ENCODE results near the gene MRPL9.
"Not testable (repeated sequence)": the region's sequence is repeated elsewhere in the genome, so short reads cannot be mapped to it uniquely, and the experiment has no call there.

The MRPL9 gene

DNA sequence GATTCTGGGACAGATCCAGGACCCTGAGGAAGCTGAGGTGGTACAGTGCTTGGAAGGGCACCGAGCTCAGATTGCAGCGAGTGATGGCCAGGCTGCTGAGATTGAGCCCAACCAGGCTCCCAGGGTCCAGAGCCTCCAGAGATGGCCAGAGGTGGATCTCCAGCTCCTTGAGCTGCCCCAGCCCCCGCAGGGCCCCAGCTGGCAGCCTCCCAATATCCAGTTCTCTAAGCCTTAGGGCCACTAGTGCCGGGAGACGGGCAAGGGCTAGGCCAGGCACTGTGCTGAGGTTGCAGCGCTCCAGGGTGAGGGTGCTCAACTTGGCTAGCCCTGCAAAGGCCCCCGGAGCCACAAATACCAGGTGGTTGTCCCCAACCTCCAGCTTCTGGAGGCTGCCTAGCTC lies 38.5 kb upstream of the MRPL9 start:
- Histone ChIP-seq H3K9ac (ENCODE audit: low read length) (no peak overlapping the region), H3K27me3 (ENCODE audit: control insufficient read depth, insufficient read depth, low read length) (no peaks in the 10 kb centered on the region), H3K36me3 (ENCODE audit: control insufficient read depth, insufficient read depth, low read length) (no peaks in the 10 kb centered on the region), H3K9me3 (ENCODE audit: control insufficient read depth, low read length) (no peaks in the 10 kb centered on the region), H3K4me3 (ENCODE audit: low read length) (no peak overlapping the region), H3K4me1 (ENCODE audit: control insufficient read depth, insufficient read depth, low read length) (no peaks in the 10 kb centered on the region)

DNA sequence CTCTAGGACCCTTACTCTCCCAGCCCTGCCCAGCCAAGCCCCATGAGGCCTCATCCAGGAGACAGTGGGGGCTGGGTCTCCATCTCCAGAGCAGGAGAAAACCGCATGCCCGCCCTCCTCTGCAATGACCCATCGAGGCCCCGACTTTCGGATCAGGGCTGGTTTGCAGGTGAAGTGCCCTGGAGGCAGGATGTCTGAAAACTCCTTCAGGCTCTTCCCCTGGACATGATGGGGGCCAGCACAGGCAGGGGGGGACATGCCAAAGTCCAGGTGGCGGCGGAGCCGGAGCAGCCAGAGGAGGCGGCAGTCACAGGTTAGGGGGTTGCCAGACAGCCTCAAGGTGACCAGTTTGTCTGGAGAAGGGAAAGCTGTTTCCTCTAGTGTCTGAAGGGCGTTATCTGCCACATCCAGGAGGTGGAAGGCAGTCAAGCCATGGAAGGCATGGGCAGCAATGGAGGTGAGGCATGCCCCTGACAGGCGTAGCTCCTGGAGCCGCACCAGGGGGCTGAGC lies 38.1 kb upstream of the MRPL9 start:
- no peaks in the 10 kb centered on the region for H3K27me3 ChIP-seq (ENCODE audit: control insufficient read depth, insufficient read depth, low read length)
- H3K4me3 ChIP-seq (ENCODE audit: low read length) = no peak overlapping the region
- H3K4me1 ChIP-seq (ENCODE audit: control insufficient read depth, insufficient read depth, low read length) = no peaks in the 10 kb centered on the region
- no peaks in the 10 kb centered on the region for H3K9me3 ChIP-seq (ENCODE audit: control insufficient read depth, low read length)
- H3K9ac ChIP-seq (ENCODE audit: low read length) = no peak overlapping the region
- no peaks in the 10 kb centered on the region for H3K36me3 ChIP-seq (ENCODE audit: control insufficient read depth, insufficient read depth, low read length)

DNA sequence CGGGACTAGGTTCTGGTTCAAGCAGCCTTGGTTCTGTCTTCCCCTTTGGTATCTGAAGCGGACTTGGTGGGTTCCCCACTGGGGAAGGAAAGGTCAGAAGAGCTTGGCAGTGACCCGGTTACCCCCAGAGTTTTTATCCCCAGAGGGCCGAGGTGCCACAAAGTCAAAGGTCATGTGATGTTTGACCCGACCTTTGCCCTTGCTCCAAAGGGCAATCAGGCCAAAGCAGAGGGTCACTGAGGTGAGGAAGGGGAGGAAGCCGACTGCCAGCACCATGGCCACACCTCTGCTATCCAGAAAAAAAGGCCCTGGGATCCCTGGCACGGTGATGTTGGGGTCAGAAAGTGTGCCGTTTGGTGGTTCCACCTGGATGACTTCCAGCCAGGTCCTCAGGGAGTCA lies 37.5 kb upstream of the MRPL9 start:
- H3K4me3 ChIP-seq (ENCODE audit: low read length) = no peak overlapping the region
- H3K27me3 ChIP-seq (ENCODE audit: control insufficient read depth, insufficient read depth, low read length) = no peaks in the 10 kb centered on the region
- H3K9me3 ChIP-seq (ENCODE audit: control insufficient read depth, low read length) = no peaks in the 10 kb centered on the region
- no peak overlapping the region for H3K9ac ChIP-seq (ENCODE audit: low read length)
- no peaks in the 10 kb centered on the region for H3K36me3 ChIP-seq (ENCODE audit: control insufficient read depth, insufficient read depth, low read length)
- H3K4me1 ChIP-seq (ENCODE audit: control insufficient read depth, insufficient read depth, low read length) = no peaks in the 10 kb centered on the region

DNA sequence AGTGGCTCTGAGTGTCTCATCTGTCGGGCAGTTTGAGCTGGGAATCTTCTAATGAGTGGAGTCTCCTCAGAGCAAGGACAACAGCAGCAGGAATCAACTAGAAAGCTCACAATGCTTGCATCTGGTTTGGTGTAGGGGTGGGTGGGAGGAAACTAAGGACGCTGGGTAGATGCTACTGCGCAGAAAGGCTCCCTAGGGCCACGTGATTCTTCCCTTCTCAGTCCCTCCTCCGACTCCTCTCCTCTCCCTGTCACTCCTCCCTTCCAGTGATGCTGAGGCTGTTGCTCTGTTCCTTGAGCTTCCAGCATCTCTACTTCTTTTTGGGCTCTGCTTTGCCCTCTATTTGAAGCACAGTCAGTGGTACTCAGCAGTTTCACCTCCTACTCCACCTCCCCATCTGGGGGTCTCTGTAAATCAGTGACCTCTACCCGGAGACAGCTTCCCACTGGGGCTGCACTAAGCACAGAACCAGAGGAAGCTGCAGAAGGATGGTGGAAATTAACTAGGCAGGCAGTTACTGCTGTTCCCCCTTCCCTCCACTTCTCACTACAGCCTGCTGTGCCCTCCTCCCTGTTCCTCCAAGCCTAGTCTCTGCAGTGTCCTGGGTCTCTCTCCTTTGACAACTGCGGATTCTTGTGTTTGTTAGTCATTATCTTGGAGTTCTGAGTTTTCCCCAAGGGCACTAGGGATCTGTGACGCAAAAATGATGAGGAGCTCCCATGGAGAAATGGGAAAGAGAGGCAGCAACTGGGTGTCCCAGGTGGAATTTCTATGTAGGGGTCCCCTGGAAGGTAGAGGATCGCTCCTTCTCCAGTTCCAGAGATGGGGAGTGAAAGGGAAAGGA lies 36.1 kb upstream of the MRPL9 start:
- Histone ChIP-seq H3K4me3 (ENCODE audit: low read length) (no peak overlapping the region), H3K27me3 (ENCODE audit: control insufficient read depth, insufficient read depth, low read length) (no peaks in the 10 kb centered on the region), H3K36me3 (ENCODE audit: control insufficient read depth, insufficient read depth, low read length) (no peaks in the 10 kb centered on the region), H3K9ac (ENCODE audit: low read length) (no peak overlapping the region), H3K9me3 (ENCODE audit: control insufficient read depth, low read length) (no peaks in the 10 kb centered on the region), H3K4me1 (ENCODE audit: control insufficient read depth, insufficient read depth, low read length) (no peaks in the 10 kb centered on the region)

DNA sequence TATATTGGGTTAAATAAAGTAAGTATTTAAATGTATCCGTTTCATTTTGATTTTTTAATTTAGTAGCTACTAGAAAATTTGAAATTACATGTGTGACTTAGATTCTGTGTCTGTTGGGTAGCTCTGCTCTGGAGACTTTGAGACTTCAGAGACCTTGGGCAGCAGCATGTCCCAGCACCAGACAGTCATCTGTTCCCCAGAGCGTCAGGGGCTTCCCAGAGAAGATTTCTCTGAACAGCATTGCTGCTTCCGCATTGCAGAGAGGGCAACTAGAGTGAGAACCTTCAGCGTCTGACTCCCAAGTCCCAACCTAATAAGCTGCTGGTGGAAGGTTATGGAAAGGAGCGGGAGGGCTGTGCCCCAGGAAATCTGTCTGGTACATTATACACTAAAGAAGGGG lies 35.3 kb upstream of the MRPL9 start:
- H3K27me3 ChIP-seq (ENCODE audit: control insufficient read depth, insufficient read depth, low read length) = no peaks in the 10 kb centered on the region
- H3K9ac ChIP-seq (ENCODE audit: low read length) = no peak overlapping the region

DNA sequence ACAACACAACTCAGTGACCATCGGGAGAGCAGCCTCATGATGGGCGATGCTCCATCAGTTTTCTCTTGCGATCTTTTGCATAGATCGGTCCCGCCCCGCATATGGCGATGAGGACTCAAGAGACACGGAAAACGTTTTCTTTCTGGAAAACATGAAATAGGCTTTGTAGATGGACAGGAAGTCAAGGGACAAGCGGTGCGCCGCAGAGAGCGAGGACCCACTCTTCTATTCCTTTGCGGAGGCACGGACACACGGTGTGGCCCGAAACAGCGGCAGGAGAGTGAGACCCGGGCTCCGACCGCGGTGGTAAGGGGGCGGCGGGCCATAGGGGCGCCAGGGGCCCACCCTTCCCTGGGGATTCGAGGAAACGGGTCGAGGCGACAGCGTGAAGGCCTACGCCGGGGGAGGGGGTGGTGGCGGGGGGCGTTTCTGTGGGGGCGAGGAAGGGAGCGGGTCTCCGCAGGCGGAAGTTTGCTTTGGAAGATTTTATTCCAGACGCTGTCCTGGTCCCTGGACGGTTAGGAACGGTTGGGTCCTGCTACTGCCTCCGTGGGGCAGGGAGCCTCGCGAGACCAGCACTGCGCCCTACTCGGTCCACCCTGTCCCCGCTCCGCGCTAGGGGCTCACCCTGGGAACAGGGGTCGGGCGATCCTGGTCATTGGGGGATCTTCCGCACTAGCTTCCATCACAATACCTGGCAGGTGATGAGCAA lies 27.8 kb upstream of the MRPL9 start:
- Histone ChIP-seq H3K4me3 (ENCODE audit: low read length) (peak overlapping the region; percentile 81), H3K36me3 (ENCODE audit: control insufficient read depth, insufficient read depth, low read length) (no peaks in the 10 kb centered on the region), H3K27me3 (ENCODE audit: control insufficient read depth, insufficient read depth, low read length) (no peaks in the 10 kb centered on the region), H3K4me1 (ENCODE audit: control insufficient read depth, insufficient read depth, low read length) (no peaks in the 10 kb centered on the region), H3K9ac (ENCODE audit: low read length) (peak overlapping the region; percentile 65), H3K9me3 (ENCODE audit: control insufficient read depth, low read length) (no peaks in the 10 kb centered on the region)

More for the DNA sequence above, 35.3 kb upstream of the MRPL9 start:
- Histone ChIP-seq H3K4me1 (ENCODE audit: control insufficient read depth, insufficient read depth, low read length) (no peaks in the 10 kb centered on the region), H3K4me3 (ENCODE audit: low read length) (no peak overlapping the region), H3K9me3 (ENCODE audit: control insufficient read depth, low read length) (no peaks in the 10 kb centered on the region), H3K36me3 (ENCODE audit: control insufficient read depth, insufficient read depth, low read length) (no peaks in the 10 kb centered on the region)

DNA sequence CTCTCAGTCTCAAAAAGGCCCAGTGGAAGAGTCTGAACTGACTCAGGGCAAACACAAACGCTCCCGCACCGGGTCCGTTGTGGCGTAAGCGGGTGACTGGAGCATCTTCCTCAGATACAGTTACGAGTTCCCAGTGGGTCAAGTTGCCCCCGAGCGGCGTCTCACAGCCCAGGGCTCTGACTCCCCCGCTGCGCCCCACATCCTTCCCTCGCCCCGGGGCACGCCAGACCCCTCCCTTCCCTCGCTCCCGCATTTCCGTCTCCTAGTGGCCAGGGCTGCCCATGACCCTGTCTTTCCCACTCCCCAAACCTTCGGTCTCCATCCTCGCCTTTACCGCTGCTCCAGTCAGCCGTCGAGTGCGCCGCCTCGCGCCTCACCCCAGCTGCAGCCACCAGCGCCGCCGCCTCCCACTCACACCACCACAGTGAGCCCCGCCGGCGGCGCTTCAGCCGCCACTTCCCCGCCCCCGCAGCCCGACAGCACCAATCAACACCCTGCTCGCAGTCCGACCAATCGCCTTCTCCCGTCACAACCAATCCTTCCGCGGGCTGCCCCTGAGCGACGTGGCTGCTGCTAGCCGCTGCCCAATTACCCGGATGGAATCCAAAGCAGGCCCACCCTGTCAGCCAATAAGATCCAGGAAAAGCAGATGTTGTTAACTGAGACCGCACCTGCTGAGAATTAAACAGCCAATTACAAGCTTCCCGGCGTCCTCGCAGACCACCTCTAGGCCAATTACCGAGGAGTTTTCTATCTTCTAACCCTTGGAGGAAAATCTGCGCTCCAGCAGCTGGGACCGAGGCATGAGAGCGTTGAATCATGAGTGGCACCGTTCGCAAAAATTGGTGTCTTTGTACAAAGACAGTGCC lies 27.0 kb upstream of the MRPL9 start, which contains the start of gene TDRKH:
Gene TDRKH, minus strand, starts transcription at position 430 of the 869 bp plus-strand sequence. CDS start 7,478 bp downstream, outside the sequence.
- Histone ChIP-seq H3K9me3 (ENCODE audit: control insufficient read depth, low read length) (no peaks in the 10 kb centered on the region), H3K9ac (ENCODE audit: low read length) (peak within 1 kb of the TSS; percentile 65), H3K27me3 (ENCODE audit: control insufficient read depth, insufficient read depth, low read length) (no peaks in the 10 kb centered on the region), H3K36me3 (ENCODE audit: control insufficient read depth, insufficient read depth, low read length) (no peaks in the 10 kb centered on the region), H3K4me1 (ENCODE audit: control insufficient read depth, insufficient read depth, low read length) (no peaks in the 10 kb centered on the region), H3K4me3 (ENCODE audit: low read length) (peak within 1 kb of the TSS; percentile 81)

DNA sequence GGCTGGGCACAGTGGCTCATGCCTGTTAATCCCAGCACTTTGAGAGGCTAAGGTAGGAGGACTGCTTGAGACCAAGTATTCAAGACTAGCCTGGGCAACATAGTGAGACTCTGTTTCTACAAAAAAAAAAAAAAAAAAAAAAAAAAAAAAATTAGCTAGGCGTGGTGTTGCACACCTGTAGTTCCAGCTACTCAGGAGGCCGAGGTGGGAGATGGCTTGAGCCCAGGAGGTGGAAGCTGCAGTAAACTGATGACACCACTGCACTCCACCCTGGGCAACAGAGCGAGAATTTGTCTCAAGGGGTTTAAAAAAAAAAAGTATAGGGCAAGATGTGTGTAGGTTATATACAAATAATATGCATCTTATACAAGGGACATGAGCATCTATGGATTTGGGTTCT lies 24.4 kb upstream of the MRPL9 start:
- Histone ChIP-seq H3K4me3 (ENCODE audit: low read length) (no peak overlapping the region), H3K4me1 (ENCODE audit: control insufficient read depth, insufficient read depth, low read length) (no peaks in the 10 kb centered on the region), H3K9me3 (ENCODE audit: control insufficient read depth, low read length) (no peaks in the 10 kb centered on the region), H3K9ac (ENCODE audit: low read length) (no peak overlapping the region), H3K36me3 (ENCODE audit: control insufficient read depth, insufficient read depth, low read length) (no peaks in the 10 kb centered on the region), H3K27me3 (ENCODE audit: control insufficient read depth, insufficient read depth, low read length) (no peaks in the 10 kb centered on the region)

DNA sequence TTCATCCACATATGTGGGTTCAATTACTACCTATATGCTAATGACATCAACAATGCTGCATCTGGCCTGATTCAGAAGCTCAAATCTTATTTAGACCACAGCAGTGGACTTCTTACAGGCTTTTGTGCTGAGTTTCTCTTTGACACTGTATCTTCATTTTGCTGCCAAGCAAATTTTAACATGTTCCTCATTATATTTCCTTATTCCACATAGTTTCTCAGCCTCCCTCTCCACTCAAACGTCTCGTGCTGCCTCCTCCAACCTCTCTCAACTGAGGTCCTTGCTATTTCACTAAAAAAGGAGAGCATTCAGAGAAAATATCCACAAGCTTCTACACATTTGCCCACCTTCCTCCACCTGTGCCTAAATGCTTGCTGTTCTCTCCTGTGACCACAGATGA lies 20.5 kb upstream of the MRPL9 start:
- Histone ChIP-seq H3K4me3 (ENCODE audit: low read length) (no peak overlapping the region), H3K4me1 (ENCODE audit: control insufficient read depth, insufficient read depth, low read length) (no peaks in the 10 kb centered on the region), H3K36me3 (ENCODE audit: control insufficient read depth, insufficient read depth, low read length) (no peaks in the 10 kb centered on the region), H3K9me3 (ENCODE audit: control insufficient read depth, low read length) (no peaks in the 10 kb centered on the region), H3K27me3 (ENCODE audit: control insufficient read depth, insufficient read depth, low read length) (no peaks in the 10 kb centered on the region), H3K9ac (ENCODE audit: low read length) (no peak overlapping the region)

DNA sequence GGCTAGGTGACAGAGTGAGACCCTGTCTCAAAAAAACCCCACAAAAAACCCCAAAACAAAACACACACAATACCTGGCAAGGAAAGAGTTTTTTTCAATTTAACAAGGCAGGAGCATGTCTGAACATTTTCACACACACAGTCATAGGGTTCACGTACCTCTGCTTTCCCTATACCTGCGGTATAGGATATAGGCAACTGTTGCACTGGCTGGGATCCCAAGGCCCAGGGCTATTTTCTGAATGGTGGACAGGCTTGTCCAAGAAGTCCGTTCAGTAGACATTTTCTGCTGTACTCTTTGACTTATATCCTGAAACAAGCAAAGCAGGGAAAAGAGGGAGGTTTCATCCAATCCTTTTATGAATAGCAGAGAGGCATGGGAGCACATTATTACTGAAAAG lies 19.4 kb upstream of the MRPL9 start:
- Histone ChIP-seq H3K4me1 (ENCODE audit: control insufficient read depth, insufficient read depth, low read length) (no peaks in the 10 kb centered on the region), H3K9me3 (ENCODE audit: control insufficient read depth, low read length) (no peaks in the 10 kb centered on the region), H3K27me3 (ENCODE audit: control insufficient read depth, insufficient read depth, low read length) (no peaks in the 10 kb centered on the region), H3K9ac (ENCODE audit: low read length) (no peak overlapping the region), H3K36me3 (ENCODE audit: control insufficient read depth, insufficient read depth, low read length) (no peaks in the 10 kb centered on the region), H3K4me3 (ENCODE audit: low read length) (no peak overlapping the region)

DNA sequence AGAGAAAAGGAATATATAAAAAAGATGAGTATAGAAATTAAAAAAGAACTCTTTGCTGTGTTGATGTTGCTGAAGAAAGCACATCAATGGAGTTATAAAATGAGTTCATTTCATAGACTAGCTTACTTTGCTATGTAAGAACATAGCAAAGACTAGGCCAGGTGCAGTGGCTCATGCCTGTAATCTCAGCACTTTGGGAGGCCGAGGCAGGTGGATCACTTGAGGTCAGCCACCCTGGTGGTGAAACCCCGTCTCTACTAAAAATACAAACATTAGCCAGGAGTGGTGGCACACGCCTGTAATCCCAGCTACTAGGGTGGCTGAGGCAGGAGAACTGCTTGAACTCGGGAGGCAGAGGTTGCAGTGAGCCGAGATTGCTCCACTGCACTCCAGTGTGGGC lies 18.7 kb upstream of the MRPL9 start:
- not testable (repeated sequence) for H3K27me3 ChIP-seq (ENCODE audit: control insufficient read depth, insufficient read depth, low read length); H3K9me3 ChIP-seq (ENCODE audit: control insufficient read depth, low read length); H3K9ac ChIP-seq (ENCODE audit: low read length); H3K4me1 ChIP-seq (ENCODE audit: control insufficient read depth, insufficient read depth, low read length); H3K4me3 ChIP-seq (ENCODE audit: low read length); H3K36me3 ChIP-seq (ENCODE audit: control insufficient read depth, insufficient read depth, low read length)

All from mucosa of stomach (tissue), 1 donor.